Effector memory CD8-positive, alpha-beta T cell (primary cell): ENCODE results near the gene CLCA4.
"Not testable (repeated sequence)": the region's sequence is repeated elsewhere in the genome, so short reads cannot be mapped to it uniquely, and the experiment has no call there.

ENCODE experiments used
- ATAC-seq: fragments of 150-1000 bp; cut with Tn5 transposase; replicated peaks from 2 replicates; pipeline ENCODE4 v1.10.0; 2021; ENCODE audit warnings: mild to moderate bottlenecking, moderate library complexity
- DNase-seq, 3 experiments: peaks; one replicate each; pipeline ENCODE4 v3.0.0; 2021
- H3K27ac Mint-ChIP-seq, 2 donors: one replicate each; pipeline ENCODE4 v1.8.0; 2022; ENCODE audit warnings: mild to moderate bottlenecking in 2 of 2, mixed read lengths in 2 of 2, moderate library complexity in 2 of 2
- H3K27me3 Mint-ChIP-seq, 2 donors: one replicate each; pipeline ENCODE4 v1.8.0; 2022; ENCODE audit warnings: mixed read lengths in 2 of 2
- H3K36me3 Mint-ChIP-seq: one replicate; pipeline ENCODE4 v1.8.0; 2022; ENCODE audit warnings: mild to moderate bottlenecking, moderate library complexity, mixed read lengths; ENCODE audit not compliant: insufficient read depth
- H3K4me1 Mint-ChIP-seq, 2 donors: one replicate each; pipeline ENCODE4 v1.8.0; 2022; ENCODE audit warnings: low read depth in 2 of 2, mixed read lengths in 2 of 2
- H3K4me3 Mint-ChIP-seq, 2 donors: one replicate each; pipeline ENCODE4 v1.8.0; 2022; ENCODE audit warnings: mild to moderate bottlenecking in 2 of 2, mixed read lengths in 2 of 2, moderate library complexity in 2 of 2
- H3K9me3 Mint-ChIP-seq, 2 donors: one replicate each; pipeline ENCODE4 v1.8.0; 2022; ENCODE audit warnings: mixed read lengths in 2 of 2
- total RNA-seq, 9 experiments: gene quantifications; one replicate each; lab custom pipeline; 2026; lab: John Stamatoyannopoulos, UW

Gene CLCA4, protein sequence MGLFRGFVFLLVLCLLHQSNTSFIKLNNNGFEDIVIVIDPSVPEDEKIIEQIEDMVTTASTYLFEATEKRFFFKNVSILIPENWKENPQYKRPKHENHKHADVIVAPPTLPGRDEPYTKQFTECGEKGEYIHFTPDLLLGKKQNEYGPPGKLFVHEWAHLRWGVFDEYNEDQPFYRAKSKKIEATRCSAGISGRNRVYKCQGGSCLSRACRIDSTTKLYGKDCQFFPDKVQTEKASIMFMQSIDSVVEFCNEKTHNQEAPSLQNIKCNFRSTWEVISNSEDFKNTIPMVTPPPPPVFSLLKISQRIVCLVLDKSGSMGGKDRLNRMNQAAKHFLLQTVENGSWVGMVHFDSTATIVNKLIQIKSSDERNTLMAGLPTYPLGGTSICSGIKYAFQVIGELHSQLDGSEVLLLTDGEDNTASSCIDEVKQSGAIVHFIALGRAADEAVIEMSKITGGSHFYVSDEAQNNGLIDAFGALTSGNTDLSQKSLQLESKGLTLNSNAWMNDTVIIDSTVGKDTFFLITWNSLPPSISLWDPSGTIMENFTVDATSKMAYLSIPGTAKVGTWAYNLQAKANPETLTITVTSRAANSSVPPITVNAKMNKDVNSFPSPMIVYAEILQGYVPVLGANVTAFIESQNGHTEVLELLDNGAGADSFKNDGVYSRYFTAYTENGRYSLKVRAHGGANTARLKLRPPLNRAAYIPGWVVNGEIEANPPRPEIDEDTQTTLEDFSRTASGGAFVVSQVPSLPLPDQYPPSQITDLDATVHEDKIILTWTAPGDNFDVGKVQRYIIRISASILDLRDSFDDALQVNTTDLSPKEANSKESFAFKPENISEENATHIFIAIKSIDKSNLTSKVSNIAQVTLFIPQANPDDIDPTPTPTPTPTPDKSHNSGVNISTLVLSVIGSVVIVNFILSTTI
- 0 reads per million in 9 experiments for total RNA-seq

DNA sequence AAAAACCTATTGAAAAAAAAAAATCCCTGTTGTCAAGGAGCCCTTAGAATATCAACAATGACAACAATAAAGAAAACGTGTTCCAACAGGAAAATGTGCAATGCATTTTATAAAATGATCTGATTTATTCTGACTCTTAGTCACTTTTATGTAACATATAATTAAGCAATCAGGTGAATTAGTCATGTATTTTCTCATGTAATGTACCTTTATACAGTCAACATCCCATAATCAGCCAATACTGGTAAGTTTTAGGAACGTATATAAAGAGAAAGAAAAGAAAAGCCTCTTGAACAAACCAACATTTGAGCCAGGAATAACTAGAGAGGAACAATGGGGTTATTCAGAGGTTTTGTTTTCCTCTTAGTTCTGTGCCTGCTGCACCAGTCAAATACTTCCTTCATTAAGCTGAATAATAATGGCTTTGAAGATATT, at the start of gene CLCA4:
TSS of gene CLCA4 (plus strand) at position 292 of the 435 bp plus-strand sequence. CDS start at position 334, 42 bp downstream.
- no peak within 1 kb of the TSS for H3K27ac Mint-ChIP-seq
- H3K9me3 Mint-ChIP-seq: no peaks in the 10 kb centered on the region
- H3K4me1 Mint-ChIP-seq: no peaks in the 10 kb centered on the region
- no peaks in the 10 kb centered on the region for H3K36me3 Mint-ChIP-seq
- DNase-seq (no peak), ATAC-seq (no peak)
- H3K4me3 Mint-ChIP-seq: no peak within 1 kb of the TSS
- H3K27me3 Mint-ChIP-seq: peaks cover 12 to 15% of the 10 kb centered on the region in 2 donors

DNA sequence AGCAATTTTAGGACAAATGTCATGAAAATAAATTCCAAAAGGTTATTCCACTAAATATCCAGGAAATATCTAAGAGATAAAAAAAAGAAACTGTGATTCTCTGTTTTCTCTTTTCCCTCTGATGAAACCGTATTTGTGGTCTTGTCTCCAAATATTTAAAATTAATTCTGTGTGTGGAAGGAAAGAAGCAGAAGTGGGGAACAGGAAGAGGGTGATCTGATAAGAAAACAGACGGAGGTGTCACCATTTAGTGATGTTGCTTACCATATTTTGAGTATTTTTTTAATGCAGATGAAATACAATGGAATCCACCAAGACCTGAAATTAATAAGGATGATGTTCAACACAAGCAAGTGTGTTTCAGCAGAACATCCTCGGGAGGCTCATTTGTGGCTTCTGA, 48.6 kb upstream of the CLCA4 start:
- H3K27me3 Mint-ChIP-seq: peaks cover 15 to 39% of the 10 kb centered on the region in 2 donors
- ATAC-seq: no peak
- H3K36me3 Mint-ChIP-seq: peaks cover 10% of the 10 kb centered on the region
- H3K4me1 Mint-ChIP-seq: peaks cover 0 to 5% of the 10 kb centered on the region in 2 donors
- no peak overlapping the region for H3K4me3 Mint-ChIP-seq
- no peaks in the 10 kb centered on the region for H3K9me3 Mint-ChIP-seq
- no peak overlapping the region for H3K27ac Mint-ChIP-seq
- no peak for DNase-seq

DNA sequence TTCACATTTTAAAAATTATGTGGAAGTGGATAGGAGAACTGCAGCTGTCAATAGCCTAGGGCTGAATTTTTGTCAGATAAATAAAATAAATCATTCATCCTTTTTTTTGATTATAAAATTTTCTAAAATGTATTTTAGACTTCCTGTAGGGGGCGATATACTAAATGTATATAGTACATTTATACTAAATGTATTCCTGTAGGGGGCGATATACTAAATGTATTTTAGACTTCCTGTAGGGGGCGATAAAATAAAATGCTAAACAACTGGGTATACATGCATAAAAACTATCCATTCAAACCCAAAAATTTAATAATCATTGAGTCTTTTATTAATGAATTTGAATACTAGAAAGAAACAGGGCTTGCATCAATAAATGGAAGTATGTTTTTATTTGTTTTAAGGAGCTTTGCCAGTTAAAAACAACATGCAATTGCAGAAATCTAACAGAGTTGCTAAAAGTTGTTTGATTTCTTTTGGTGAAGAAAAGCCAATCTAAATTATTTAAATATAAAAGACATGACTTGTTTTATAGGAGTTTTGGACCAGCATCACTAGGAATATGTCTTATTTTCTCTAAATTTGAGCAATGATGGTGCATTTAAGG, 46.8 kb upstream of the CLCA4 start:
- Mint-ChIP-seq H3K9me3 (no peaks in the 10 kb centered on the region), H3K36me3 (peaks cover 13% of the 10 kb centered on the region), H3K4me1 (peaks cover 0 to 5% of the 10 kb centered on the region in 2 donors), H3K4me3 (no peak overlapping the region), H3K27me3 (peaks cover 15 to 54% of the 10 kb centered on the region in 2 donors), H3K27ac (no peak overlapping the region)
- no peak for DNase-seq
- peak; percentile 68 for ATAC-seq

DNA sequence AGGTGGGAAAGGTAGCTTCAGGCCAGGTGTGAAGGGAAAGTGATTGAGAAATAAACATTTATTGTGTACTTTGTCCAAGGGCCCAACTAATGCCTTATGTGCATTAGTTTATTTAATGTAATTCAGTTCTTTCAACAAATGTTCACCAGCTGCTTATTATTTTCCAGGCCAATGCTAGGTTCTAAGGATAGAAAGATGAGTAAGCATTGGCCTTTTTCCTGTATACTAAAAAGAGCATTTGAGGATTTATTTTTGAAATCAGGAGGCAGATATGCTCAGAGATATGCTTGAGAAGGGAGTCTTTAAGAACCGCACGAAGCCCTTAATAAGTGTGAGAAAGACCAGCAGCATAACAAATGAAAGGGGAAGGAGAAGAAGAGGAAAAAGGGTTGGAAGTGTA, 46.2 kb upstream of the CLCA4 start:
- no peak for DNase-seq
- peaks cover 13% of the 10 kb centered on the region for H3K36me3 Mint-ChIP-seq
- no peak overlapping the region for H3K27ac Mint-ChIP-seq
- no peak for ATAC-seq
- no peak overlapping the region for H3K4me3 Mint-ChIP-seq
- H3K27me3 Mint-ChIP-seq: peaks cover 15 to 59% of the 10 kb centered on the region in 2 donors
- H3K4me1 Mint-ChIP-seq: peaks cover 0 to 5% of the 10 kb centered on the region in 2 donors
- no peaks in the 10 kb centered on the region for H3K9me3 Mint-ChIP-seq

DNA sequence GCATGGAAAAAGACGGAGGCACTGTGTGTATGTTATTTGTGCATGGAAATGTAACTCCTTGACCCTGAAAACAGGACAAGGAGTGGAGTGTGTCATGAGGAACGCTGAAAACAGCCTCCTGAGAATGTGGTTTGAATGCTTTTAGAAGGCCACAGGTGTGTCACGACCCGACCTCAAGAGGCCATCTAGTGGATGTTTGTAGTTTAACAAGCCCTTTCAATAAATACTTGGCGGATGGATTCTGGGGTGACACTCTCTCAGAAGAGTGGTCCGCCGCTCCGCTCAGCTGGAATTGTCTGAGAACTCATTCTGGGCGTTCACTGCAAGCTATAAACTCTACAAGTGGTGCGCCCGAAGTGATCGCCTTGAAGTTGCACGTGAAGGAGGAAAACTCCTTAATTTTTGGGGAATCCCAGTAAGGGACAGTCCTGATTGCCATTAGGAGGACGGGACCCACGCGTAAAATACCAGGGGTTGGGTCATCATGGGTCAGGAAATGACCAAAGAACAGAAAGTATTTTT, 44.7 kb upstream of the CLCA4 start:
- H3K4me1 Mint-ChIP-seq, H3K9me3 Mint-ChIP-seq: not testable (repeated sequence)
- peak overlapping the region; percentile 32 to 60 for H3K27ac Mint-ChIP-seq
- ATAC-seq (peak; percentile 84), DNase-seq (peak; percentile 24 to 36 (median 29))
- peaks cover 13% of the 10 kb centered on the region for H3K36me3 Mint-ChIP-seq
- peak overlapping the region; percentile 77 to 87 for H3K4me3 Mint-ChIP-seq
- peaks cover 15 to 49% of the 10 kb centered on the region in 2 donors for H3K27me3 Mint-ChIP-seq

DNA sequence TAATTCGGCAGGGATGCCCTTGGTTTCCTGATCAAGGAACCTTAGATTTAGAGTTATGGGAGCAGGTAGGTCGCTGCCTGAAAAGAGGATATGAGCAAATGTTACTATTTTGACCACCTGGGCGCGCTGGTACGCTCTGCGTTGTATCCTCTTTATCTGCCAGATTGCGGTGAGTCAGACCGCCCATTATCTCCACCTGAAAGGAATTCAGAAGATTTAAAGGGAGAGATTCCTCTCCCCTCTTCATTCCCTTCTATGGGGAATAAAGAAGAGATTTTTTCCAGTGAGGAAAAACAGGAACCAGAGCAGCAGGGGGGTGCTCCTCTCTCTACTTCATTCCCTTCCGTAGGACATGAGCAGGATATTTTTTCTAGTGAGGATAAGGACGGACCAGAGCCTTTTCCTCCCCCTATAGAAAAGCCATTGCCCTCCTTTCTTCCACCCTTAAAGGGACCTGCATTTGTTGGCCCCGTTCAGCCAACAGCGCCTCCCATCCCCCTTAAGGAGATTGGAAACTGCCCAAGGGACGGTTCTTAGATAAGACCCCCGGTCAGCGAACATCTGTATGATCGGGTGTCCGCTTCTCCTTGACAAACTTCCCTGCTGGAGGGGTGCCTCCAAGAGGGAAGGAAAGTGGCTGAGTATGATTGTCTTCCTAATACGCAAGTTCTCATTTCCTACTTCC, 44.0 kb upstream of the CLCA4 start:
- ATAC-seq (peak; percentile 41), DNase-seq (no peak)
- H3K4me3 Mint-ChIP-seq: peak overlapping the region; percentile 77 to 87
- peaks cover 15 to 51% of the 10 kb centered on the region in 2 donors for H3K27me3 Mint-ChIP-seq
- H3K9me3 Mint-ChIP-seq: no peaks in the 10 kb centered on the region
- peaks cover 10% of the 10 kb centered on the region for H3K36me3 Mint-ChIP-seq
- peak overlapping the region in 1 of 2 donors; percentile 60 for H3K27ac Mint-ChIP-seq
- peaks cover 3 to 7% of the 10 kb centered on the region in 2 donors for H3K4me1 Mint-ChIP-seq

DNA sequence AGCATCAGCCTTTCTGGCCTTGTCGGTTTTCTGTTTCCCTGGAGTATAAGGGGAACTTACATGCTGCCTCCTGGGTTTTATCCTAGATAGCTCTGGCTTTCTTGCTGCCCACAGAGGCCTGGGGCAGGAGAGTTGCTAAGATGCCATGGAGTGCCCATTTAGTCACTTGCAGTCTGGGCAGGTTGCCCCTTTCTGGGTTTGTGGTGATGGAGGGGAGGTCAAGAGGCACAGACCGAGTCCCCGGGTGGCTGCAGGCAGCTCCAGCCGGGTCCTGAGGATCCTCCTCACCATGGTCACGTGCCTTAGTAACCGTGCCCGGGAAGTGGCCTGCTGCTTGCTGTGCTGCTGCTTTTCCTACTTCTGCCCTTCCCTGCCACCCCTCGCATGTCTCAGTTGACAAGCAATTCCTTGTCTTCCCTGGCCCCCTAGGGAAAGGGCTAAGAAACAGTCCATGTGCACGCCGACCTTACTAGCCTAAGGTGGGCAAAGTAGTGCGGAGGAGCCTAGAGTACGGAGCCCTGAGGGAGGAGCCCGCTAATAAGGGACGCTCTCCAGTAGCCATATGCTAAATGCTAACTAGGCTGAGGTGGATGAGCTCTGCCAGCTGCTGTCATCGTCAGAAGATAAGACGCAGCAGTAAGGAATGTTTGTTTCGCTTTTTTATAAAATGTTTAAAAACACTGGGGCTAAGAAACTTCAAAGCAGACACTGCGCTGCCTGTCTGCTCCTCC, 43.3 kb upstream of the CLCA4 start:
- peaks cover 10% of the 10 kb centered on the region for H3K36me3 Mint-ChIP-seq
- peaks cover 11 to 48% of the 10 kb centered on the region in 2 donors for H3K27me3 Mint-ChIP-seq
- H3K4me3 Mint-ChIP-seq: peak overlapping the region in 1 of 2 donors; percentile 5
- no peaks in the 10 kb centered on the region for H3K9me3 Mint-ChIP-seq
- ATAC-seq (no peak), DNase-seq (no peak)
- no peak overlapping the region for H3K27ac Mint-ChIP-seq
- peaks cover 4 to 7% of the 10 kb centered on the region in 2 donors for H3K4me1 Mint-ChIP-seq

DNA sequence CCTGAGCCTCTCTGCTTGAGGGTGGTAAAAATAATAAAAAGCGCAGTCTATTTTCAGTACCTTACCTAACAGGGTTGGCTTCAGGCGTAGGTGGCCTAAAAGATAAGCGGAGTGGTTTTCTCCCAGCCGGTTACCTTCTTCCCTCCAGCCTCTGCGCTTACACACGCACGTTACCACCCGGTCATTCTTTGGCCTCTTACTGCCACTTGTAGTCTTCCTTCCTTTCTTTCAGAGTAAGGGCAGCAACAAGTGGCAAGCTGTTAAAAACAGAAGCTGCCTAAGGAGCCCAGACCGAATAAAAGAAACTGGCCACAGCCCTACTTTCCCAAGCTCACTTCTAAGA, 42.8 kb upstream of the CLCA4 start:
- H3K4me1 Mint-ChIP-seq: peaks cover 4 to 7% of the 10 kb centered on the region in 2 donors
- no peaks in the 10 kb centered on the region for H3K9me3 Mint-ChIP-seq
- peaks cover 7 to 43% of the 10 kb centered on the region in 2 donors for H3K27me3 Mint-ChIP-seq
- ATAC-seq (no peak), DNase-seq (no peak)
- peaks cover 10% of the 10 kb centered on the region for H3K36me3 Mint-ChIP-seq
- H3K27ac Mint-ChIP-seq: no peak overlapping the region
- H3K4me3 Mint-ChIP-seq: no peak overlapping the region

DNA sequence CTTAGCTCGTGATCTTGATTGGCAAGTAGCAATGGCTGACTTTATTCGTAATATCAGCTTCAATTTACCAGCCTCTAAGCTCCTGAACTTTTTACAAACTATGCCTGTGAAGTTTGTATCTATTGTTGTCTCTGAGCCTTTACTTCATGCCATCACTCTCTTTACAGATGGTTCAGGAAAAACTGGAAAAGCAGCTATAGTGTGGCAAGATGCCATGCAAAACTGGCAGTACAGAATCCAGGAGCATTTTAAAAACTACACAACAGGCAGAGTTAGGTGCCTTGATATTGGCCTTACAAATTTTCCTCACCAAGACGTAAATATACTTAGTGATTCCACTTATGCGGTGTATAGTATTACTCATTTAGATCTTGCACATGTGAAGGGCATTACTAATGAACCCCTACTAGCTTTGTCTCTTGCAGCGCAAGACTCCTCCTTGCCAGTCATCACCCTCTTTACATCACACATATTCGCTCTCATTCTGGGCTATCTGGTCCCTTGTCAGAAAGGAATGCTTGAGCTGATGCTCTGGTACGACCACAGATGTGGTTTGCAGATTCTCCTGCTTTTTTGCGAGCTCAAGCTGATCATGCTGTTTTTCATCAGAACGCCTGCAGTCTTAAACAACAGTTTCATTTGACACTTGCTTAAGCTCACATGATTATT, 41.8 kb upstream of the CLCA4 start:
- Mint-ChIP-seq H3K4me3 (no peak overlapping the region), H3K27me3 (peaks cover 16 to 43% of the 10 kb centered on the region in 2 donors), H3K4me1 (peaks cover 4 to 7% of the 10 kb centered on the region in 2 donors), H3K27ac (no peak overlapping the region), H3K9me3 (no peaks in the 10 kb centered on the region), H3K36me3 (peaks cover 10% of the 10 kb centered on the region)
- ATAC-seq (no peak), DNase-seq (no peak)

DNA sequence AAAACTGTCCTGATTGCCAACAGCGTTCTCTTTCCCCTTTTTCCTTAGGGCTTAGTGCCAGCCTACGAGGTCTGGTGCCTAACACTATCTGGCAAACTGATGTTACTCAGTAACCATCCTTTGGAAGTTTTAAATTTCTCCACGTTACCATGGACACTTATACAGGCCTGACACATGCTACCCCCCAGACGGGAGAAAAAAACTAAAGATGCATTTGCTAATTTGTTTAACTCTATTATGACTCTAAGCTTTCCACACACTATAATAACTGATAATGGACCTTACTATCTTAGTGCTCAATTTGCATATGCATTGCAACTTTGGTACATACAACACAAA, 41.3 kb upstream of the CLCA4 start:
- DNase-seq (no peak), ATAC-seq (no peak)
- Mint-ChIP-seq H3K9me3 (no peaks in the 10 kb centered on the region), H3K27me3 (peaks cover 16 to 43% of the 10 kb centered on the region in 2 donors), H3K36me3 (peaks cover 10% of the 10 kb centered on the region), H3K4me1 (peaks cover 4 to 7% of the 10 kb centered on the region in 2 donors), H3K4me3 (no peak overlapping the region), H3K27ac (no peak overlapping the region)

DNA sequence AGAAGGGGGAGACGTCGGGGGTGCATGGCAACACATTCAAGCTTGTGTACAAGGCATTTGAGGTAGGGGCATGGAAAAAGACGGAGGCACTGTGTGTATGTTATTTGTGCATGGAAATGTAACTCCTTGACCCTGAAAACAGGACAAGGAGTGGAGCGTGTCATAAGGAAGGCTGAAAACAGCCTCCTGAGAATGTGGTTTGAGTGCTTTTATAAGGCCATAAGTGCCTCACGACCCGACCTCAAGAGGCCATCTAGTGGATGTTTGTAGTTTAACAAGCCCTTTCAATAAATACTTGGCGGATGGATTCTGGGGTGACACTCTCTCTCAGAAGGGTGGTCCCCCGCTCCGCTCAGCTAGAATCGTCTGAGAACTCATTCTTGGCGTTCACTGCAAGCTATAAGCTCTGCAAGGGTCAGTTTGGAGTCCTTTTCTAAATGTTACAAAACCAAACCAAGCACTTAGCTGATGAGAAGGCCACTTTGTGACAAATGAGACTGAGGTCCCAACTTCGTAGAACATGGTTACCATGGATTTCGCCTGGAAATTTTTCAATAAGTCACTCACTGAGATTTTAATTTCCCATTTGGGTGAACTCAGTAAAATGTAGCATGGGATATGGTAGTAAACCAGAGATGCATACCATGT, 38.8 kb upstream of the CLCA4 start:
- no peak overlapping the region for H3K4me3 Mint-ChIP-seq
- peak; percentile 59 for ATAC-seq
- peaks cover 3% of the 10 kb centered on the region for H3K36me3 Mint-ChIP-seq
- DNase-seq: no peak
- H3K9me3 Mint-ChIP-seq: no peaks in the 10 kb centered on the region
- H3K27me3 Mint-ChIP-seq: peaks cover 16 to 40% of the 10 kb centered on the region in 2 donors
- H3K27ac Mint-ChIP-seq: no peak overlapping the region
- H3K4me1 Mint-ChIP-seq: peaks cover 3 to 4% of the 10 kb centered on the region in 2 donors
